HepG2 (cell line): ENCODE results near the gene LAP3. TPM values are rescaled to one million over a fixed set of nuclear protein-coding genes. Genes with fewer than 3 reads are reported as not detected.

Experiments
- ELF3 ChIP-seq: IDR thresholded peaks from 2 replicates; pipeline ENCODE4 v1.6.1; 2016; ENCODE audit warnings: missing genetic modification reagents, missing compliant biosample characterization
- MEIS2 ChIP-seq: sonication (generic); formaldehyde crosslinking; IDR thresholded peaks from 2 replicates; pipeline ENCODE4 v1.9.0; 2021; ENCODE audit warnings: mild to moderate bottlenecking, missing genetic modification reagents
- ONECUT2 ChIP-seq: sonication (generic); formaldehyde crosslinking; IDR thresholded peaks from 2 replicates; pipeline ENCODE4 v1.4.0; 2020; ENCODE audit warnings: missing genetic modification reagents
- PRMT3 ChIP-seq: sonication (generic); formaldehyde crosslinking; IDR thresholded peaks from 2 replicates; pipeline ENCODE4 v1.8.1; 2022; ENCODE audit warnings: low read depth, mild to moderate bottlenecking, moderate library complexity, missing genetic modification reagents, borderline replicate concordance
- SIX1 ChIP-seq: sonication (generic); formaldehyde crosslinking; IDR thresholded peaks from 2 replicates; pipeline ENCODE4 v1.4.0; 2020; ENCODE audit warnings: missing genetic modification reagents, borderline replicate concordance
- ZNF17 ChIP-seq: sonication (generic); formaldehyde crosslinking; IDR thresholded peaks from 2 replicates; pipeline ENCODE4 v1.5.0; 2020; ENCODE audit warnings: mild to moderate bottlenecking, missing genetic modification reagents
- ZNF563 ChIP-seq: sonication (generic); formaldehyde crosslinking; IDR thresholded peaks from 2 replicates; pipeline ENCODE4 v1.8.0; 2022; ENCODE audit warnings: mild to moderate bottlenecking, moderate library complexity, missing genetic modification reagents
- ZSCAN31 ChIP-seq: sonication (generic); formaldehyde crosslinking; IDR thresholded peaks from 2 replicates; pipeline ENCODE4 v1.5.0; 2020; ENCODE audit warnings: low read depth, mild to moderate bottlenecking, missing genetic modification reagents
- polyA plus RNA-seq, 8 experiments: library from polyadenylated mRNA; depleted of rRNA in 3 of 8; stranded (reverse) in 7 of 8; unstranded in 1 of 8; fragments of >200 nt; fragmentation: Illumina TruSeq in 4 of 8; extraction: Trizol in 4 of 8; gene quantifications; 2 replicates each; pipeline versions ENCODE4 v1.2.1 to v1.2.3, GENCODE V29; 2011 to 2016; ENCODE audit warnings: low read depth in 4 of 8, missing spikeins in 1 of 8, mixed read lengths in 1 of 8; ENCODE audit not compliant: insufficient read depth in 1 of 8
- total RNA-seq, 5 experiments: library from RNA; depleted of rRNA; stranded (reverse); fragments of >200 nt; fragmentation: Illumina TruSeq; extraction: Trizol; gene quantifications; 2 replicates each; pipeline ENCODE4 v1.2.3, GENCODE V29; 2016; ENCODE audit warnings: low read depth in 1 of 5
- TF ChIP-seq, protein P1 (sequence below): sonication (generic); formaldehyde crosslinking; IDR thresholded peaks from 2 replicates; pipeline ENCODE4 v1.5.0; 2020; ENCODE audit warnings: mild to moderate bottlenecking, missing genetic modification reagents, borderline replicate concordance
- TF ChIP-seq, protein P2 (sequence below): sonication (generic); formaldehyde crosslinking; IDR thresholded peaks from 2 replicates; pipeline ENCODE4 v1.4.0; 2020; ENCODE audit warnings: missing genetic modification reagents
- TF ChIP-seq, protein P3 (sequence below): sonication (generic); formaldehyde crosslinking; IDR thresholded peaks from 2 replicates; pipeline ENCODE4 v1.5.1; 2020; ENCODE audit warnings: missing genetic modification reagents, mild to moderate bottlenecking, borderline replicate concordance
- TF ChIP-seq, protein P4 (sequence below): sonication (generic); formaldehyde crosslinking; IDR thresholded peaks from 2 replicates; pipeline ENCODE4 v1.4.0; 2020; ENCODE audit warnings: missing genetic modification reagents; ENCODE audit errors: not compliant biosample characterization
- TF ChIP-seq, protein P5 (sequence below): sonication (generic); formaldehyde crosslinking; IDR thresholded peaks from 2 replicates; pipeline ENCODE4 v1.9.0; 2021; ENCODE audit warnings: mild to moderate bottlenecking, missing genetic modification reagents

LAP3 gene
- total and polyA plus RNA-seq, 2 of the 13 experiments (the other 11 are each of a cell fraction or from before 2014, with no cell fraction given) = 106 to 125 TPM

DNA sequence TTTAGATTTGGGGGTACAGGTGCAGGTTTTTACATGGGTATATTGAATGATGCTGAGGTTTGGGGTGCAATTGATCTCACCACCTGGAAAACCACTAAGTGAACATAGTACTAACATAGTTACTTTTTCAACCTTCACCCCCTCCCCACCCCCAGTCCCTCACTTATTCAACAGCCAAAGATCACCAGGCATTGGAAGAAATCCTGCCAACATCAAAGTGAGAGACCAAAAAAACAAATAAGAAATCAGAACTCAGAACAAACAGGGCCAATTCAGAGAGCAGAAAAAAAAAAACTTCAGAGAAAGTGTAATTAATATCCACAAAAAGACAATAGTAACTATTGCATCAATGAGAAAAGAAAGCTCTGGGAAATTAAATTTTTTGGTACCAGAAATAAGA, 20.5 kb upstream of the LAP3 start (continued):
- no peak for TF ChIP-seq ZNF17 (CRISPR knock-in tag)
- no peak for TF ChIP-seq ZSCAN31 (CRISPR knock-in tag)
- TF ChIP-seq, protein P1, sequence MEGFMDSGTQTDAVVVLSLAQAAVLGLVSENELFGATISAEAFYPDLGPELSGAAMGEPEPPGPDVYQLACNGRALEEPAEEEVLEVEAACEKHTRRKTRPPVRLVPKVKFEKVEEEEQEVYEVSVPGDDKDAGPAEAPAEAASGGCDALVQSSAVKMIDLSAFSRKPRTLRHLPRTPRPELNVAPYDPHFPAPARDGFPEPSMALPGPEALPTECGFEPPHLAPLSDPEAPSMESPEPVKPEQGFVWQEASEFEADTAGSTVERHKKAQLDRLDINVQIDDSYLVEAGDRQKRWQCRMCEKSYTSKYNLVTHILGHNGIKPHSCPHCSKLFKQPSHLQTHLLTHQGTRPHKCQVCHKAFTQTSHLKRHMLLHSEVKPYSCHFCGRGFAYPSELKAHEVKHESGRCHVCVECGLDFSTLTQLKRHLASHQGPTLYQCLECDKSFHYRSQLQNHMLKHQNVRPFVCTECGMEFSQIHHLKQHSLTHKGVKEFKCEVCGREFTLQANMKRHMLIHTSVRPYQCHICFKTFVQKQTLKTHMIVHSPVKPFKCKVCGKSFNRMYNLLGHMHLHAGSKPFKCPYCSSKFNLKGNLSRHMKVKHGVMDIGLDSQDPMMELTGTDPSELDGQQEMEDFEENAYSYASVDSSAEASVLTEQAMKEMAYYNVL (CRISPR knock-in tag) = no peak
- TF ChIP-seq MEIS2 = no peak
- no peak for TF ChIP-seq ELF3 (CRISPR knock-in tag)
- TF ChIP-seq, protein P2, sequence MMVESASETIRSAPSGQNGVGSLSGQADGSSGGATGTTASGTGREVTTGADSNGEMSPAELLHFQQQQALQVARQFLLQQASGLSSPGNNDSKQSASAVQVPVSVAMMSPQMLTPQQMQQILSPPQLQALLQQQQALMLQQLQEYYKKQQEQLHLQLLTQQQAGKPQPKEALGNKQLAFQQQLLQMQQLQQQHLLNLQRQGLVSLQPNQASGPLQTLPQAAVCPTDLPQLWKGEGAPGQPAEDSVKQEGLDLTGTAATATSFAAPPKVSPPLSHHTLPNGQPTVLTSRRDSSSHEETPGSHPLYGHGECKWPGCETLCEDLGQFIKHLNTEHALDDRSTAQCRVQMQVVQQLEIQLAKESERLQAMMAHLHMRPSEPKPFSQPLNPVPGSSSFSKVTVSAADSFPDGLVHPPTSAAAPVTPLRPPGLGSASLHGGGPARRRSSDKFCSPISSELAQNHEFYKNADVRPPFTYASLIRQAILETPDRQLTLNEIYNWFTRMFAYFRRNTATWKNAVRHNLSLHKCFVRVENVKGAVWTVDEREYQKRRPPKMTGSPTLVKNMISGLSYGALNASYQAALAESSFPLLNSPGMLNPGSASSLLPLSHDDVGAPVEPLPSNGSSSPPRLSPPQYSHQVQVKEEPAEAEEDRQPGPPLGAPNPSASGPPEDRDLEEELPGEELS (CRISPR knock-in tag) = peak; percentile 81
- TF ChIP-seq, protein P3, sequence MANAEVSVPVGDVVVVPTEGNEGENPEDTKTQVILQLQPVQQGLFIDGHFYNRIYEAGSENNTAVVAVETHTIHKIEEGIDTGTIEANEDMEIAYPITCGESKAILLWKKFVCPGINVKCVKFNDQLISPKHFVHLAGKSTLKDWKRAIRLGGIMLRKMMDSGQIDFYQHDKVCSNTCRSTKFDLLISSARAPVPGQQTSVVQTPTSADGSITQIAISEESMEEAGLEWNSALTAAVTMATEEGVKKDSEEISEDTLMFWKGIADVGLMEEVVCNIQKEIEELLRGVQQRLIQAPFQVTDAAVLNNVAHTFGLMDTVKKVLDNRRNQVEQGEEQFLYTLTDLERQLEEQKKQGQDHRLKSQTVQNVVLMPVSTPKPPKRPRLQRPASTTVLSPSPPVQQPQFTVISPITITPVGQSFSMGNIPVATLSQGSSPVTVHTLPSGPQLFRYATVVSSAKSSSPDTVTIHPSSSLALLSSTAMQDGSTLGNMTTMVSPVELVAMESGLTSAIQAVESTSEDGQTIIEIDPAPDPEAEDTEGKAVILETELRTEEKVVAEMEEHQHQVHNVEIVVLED (CRISPR knock-in tag) = no peak
- no peak for TF ChIP-seq ONECUT2
- TF ChIP-seq, protein P4, sequence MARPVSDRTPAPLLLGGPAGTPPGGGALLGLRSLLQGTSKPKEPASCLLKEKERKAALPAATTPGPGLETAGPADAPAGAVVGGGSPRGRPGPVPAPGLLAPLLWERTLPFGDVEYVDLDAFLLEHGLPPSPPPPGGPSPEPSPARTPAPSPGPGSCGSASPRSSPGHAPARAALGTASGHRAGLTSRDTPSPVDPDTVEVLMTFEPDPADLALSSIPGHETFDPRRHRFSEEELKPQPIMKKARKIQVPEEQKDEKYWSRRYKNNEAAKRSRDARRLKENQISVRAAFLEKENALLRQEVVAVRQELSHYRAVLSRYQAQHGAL (CRISPR knock-in tag) = no peak
- no peak for TF ChIP-seq PRMT3 (CRISPR knock-in tag)
- no peak for TF ChIP-seq ZNF563 (CRISPR knock-in tag)
- TF ChIP-seq, protein P5, sequence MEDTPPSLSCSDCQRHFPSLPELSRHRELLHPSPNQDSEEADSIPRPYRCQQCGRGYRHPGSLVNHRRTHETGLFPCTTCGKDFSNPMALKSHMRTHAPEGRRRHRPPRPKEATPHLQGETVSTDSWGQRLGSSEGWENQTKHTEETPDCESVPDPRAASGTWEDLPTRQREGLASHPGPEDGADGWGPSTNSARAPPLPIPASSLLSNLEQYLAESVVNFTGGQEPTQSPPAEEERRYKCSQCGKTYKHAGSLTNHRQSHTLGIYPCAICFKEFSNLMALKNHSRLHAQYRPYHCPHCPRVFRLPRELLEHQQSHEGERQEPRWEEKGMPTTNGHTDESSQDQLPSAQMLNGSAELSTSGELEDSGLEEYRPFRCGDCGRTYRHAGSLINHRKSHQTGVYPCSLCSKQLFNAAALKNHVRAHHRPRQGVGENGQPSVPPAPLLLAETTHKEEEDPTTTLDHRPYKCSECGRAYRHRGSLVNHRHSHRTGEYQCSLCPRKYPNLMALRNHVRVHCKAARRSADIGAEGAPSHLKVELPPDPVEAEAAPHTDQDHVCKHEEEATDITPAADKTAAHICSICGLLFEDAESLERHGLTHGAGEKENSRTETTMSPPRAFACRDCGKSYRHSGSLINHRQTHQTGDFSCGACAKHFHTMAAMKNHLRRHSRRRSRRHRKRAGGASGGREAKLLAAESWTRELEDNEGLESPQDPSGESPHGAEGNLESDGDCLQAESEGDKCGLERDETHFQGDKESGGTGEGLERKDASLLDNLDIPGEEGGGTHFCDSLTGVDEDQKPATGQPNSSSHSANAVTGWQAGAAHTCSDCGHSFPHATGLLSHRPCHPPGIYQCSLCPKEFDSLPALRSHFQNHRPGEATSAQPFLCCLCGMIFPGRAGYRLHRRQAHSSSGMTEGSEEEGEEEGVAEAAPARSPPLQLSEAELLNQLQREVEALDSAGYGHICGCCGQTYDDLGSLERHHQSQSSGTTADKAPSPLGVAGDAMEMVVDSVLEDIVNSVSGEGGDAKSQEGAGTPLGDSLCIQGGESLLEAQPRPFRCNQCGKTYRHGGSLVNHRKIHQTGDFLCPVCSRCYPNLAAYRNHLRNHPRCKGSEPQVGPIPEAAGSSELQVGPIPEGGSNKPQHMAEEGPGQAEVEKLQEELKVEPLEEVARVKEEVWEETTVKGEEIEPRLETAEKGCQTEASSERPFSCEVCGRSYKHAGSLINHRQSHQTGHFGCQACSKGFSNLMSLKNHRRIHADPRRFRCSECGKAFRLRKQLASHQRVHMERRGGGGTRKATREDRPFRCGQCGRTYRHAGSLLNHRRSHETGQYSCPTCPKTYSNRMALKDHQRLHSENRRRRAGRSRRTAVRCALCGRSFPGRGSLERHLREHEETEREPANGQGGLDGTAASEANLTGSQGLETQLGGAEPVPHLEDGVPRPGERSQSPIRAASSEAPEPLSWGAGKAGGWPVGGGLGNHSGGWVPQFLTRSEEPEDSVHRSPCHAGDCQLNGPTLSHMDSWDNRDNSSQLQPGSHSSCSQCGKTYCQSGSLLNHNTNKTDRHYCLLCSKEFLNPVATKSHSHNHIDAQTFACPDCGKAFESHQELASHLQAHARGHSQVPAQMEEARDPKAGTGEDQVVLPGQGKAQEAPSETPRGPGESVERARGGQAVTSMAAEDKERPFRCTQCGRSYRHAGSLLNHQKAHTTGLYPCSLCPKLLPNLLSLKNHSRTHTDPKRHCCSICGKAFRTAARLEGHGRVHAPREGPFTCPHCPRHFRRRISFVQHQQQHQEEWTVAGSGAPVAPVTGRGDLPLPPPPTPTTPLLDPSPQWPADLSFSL (CRISPR knock-in tag) = no peak
- TF ChIP-seq SIX1 (CRISPR knock-in tag) = no peak
